GM21786 (cell line): ENCODE data around the gene FBXW10.
"Not testable (repeated sequence)": the region's sequence is repeated elsewhere in the genome, so short reads cannot be mapped to it uniquely, and the experiment has no call there.

ENCODE experiments used
- ATAC-seq: cut with Tn5 transposase; IDR thresholded peaks from one replicate; pipeline ENCODE4 v1.9.1; 2021; ENCODE audit not compliant: unreplicated experiment

Gene FBXW10

GRCh38 chr17:18743699-18744421, at the start of gene FBXW10:
FBXW10 (plus strand) TSS chr17:18744054; CDS start chr17:18744245, 191 bp downstream.
- not testable (repeated sequence) for ATAC-seq

- not testable (repeated sequence) for ATAC-seq
Measured at GRCh38 chr17:18695143-18695542, 48.7 kb upstream of the FBXW10 start.

GRCh38 chr17:18698473-18699103, 45.3 kb upstream of the FBXW10 start:
- not testable (repeated sequence) for ATAC-seq

- ATAC-seq = not testable (repeated sequence)
Measured at GRCh38 chr17:18705955-18706354, 37.9 kb upstream of the FBXW10 start.

GRCh38 chr17:18708215-18708614, 35.6 kb upstream of the FBXW10 start:
- not testable (repeated sequence) for ATAC-seq

GRCh38 chr17:18712354-18712999, 31.4 kb upstream of the FBXW10 start:
- not testable (repeated sequence) for ATAC-seq

- ATAC-seq = not testable (repeated sequence)
Measured at GRCh38 chr17:18718643-18719427, 25.0 kb upstream of the FBXW10 start.

GRCh38 chr17:18719428-18720110, 24.3 kb upstream of the FBXW10 start:
- not testable (repeated sequence) for ATAC-seq

GRCh38 chr17:18721775-18722547, 21.9 kb upstream of the FBXW10 start:
- not testable (repeated sequence) for ATAC-seq

- not testable (repeated sequence) for ATAC-seq
Measured at GRCh38 chr17:18722612-18723011, 21.2 kb upstream of the FBXW10 start.

- not testable (repeated sequence) for ATAC-seq
Measured at GRCh38 chr17:18723509-18723908, 20.3 kb upstream of the FBXW10 start.

- ATAC-seq = not testable (repeated sequence)
Measured at GRCh38 chr17:18732438-18732837, 11.4 kb upstream of the FBXW10 start.

- ATAC-seq = not testable (repeated sequence)
Measured at GRCh38 chr17:18733350-18733749, 10.5 kb upstream of the FBXW10 start.

GRCh38 chr17:18739616-18740391, 4.0 kb upstream of the FBXW10 start:
- ATAC-seq = not testable (repeated sequence)

- not testable (repeated sequence) for ATAC-seq
Measured at GRCh38 chr17:18741228-18741627, 2.6 kb upstream of the FBXW10 start.

GRCh38 chr17:18744726-18745125, 872 bp downstream of the FBXW10 start:
- not testable (repeated sequence) for ATAC-seq

GRCh38 chr17:18746551-18746950, 2.7 kb downstream of the FBXW10 start:
- not testable (repeated sequence) for ATAC-seq

GRCh38 chr17:18747501-18747900, 3.6 kb downstream of the FBXW10 start:
- not testable (repeated sequence) for ATAC-seq

- ATAC-seq = not testable (repeated sequence)
Measured at GRCh38 chr17:18750242-18750641, 6.4 kb downstream of the FBXW10 start.
